HS-5 (cell line): ENCODE results near the gene RIPOR1.
"Not testable (repeated sequence)": the region's sequence is repeated elsewhere in the genome, so short reads cannot be mapped to it uniquely, and the experiment has no call there.

ENCODE experiments used
- DNase-seq: peaks from one replicate; pipeline ENCODE4 v3.0.0-alpha.2; 2012; ENCODE audit warnings: low read depth

Gene RIPOR1, protein sequence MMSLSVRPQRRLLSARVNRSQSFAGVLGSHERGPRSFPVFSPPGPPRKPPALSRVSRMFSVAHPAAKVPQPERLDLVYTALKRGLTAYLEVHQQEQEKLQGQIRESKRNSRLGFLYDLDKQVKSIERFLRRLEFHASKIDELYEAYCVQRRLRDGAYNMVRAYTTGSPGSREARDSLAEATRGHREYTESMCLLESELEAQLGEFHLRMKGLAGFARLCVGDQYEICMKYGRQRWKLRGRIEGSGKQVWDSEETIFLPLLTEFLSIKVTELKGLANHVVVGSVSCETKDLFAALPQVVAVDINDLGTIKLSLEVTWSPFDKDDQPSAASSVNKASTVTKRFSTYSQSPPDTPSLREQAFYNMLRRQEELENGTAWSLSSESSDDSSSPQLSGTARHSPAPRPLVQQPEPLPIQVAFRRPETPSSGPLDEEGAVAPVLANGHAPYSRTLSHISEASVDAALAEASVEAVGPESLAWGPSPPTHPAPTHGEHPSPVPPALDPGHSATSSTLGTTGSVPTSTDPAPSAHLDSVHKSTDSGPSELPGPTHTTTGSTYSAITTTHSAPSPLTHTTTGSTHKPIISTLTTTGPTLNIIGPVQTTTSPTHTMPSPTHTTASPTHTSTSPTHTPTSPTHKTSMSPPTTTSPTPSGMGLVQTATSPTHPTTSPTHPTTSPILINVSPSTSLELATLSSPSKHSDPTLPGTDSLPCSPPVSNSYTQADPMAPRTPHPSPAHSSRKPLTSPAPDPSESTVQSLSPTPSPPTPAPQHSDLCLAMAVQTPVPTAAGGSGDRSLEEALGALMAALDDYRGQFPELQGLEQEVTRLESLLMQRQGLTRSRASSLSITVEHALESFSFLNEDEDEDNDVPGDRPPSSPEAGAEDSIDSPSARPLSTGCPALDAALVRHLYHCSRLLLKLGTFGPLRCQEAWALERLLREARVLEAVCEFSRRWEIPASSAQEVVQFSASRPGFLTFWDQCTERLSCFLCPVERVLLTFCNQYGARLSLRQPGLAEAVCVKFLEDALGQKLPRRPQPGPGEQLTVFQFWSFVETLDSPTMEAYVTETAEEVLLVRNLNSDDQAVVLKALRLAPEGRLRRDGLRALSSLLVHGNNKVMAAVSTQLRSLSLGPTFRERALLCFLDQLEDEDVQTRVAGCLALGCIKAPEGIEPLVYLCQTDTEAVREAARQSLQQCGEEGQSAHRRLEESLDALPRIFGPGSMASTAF

DNA sequence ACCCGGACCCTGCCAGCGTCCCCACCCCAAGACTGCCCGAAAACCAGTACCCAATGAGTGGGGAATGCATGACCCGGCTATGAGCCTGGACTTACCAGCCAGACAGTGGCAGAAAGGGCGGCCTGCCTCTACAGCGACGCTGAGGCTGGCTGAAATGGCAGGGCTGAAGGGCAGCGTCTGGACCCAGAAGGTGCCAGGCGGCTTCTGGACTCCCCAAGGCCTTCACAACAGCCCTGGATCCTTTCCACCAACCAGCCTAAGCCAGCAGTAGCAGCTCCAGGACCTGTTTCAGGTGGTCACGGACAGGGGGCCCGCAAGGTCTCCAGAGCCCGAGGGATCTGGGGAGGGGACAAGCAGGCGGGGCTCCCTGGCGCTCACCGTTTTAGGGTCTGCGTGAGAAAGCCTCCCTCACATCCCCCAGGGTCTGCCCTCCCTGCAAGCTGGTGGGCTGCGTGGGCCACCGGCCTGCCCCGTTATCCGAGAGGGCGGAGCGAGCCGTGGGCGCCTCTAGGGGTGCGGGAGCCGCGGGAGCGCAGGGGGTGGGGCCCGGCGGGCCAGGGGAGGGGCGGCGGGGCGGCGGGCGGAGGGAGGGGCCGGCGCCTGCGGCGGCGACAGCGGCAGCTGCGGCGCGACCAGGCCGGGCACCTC is at the start of gene RIPOR1:
Gene RIPOR1, plus strand, starts transcription at position 608 of the 648 bp plus-strand sequence. CDS start 9,618 bp downstream, outside the sequence.
- no peak for DNase-seq

DNA sequence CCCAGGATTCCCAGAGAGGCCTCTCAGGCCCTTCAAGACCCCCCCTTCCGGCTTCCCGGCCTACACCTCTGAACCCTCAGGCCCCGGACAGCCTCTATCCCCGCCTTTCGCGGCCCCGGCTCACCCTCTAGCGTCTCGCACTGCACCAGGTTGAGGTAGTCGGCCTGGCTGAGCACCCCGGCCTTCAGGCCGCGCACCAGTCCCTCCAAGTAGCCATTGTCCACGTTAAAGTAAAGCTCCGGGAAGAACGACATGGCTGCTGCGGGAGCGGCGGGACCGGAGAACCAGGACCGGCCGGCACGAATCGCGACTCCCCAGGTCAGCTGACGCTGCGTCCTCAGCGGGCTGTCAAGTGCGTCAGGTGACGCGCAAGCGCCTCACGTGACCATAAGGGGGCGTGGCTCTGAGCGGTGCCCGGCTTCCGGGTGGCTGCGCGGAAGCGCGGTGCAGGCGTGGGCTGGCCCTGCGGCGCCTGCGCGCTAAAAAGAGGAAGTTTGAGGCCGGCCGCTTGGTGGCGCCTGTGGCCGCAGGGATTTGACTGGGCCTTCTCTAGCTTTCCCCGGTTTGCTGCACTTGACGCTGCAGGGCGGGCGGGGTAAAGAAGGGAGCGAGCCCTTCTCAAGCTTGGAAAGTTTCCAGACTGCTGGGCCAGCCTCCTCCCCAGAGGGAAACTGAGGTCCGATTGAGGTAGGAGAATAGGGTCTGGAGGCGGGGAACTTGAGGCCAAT is 47.6 kb upstream of the RIPOR1 start, which contains the start of gene ATP6V0D1:
Gene ATP6V0D1, minus strand, starts transcription at position 325 of the 728 bp plus-strand sequence. Its CDS starts 71 bp downstream, at position 254.
- DNase-seq, result peak; percentile 88

DNA sequence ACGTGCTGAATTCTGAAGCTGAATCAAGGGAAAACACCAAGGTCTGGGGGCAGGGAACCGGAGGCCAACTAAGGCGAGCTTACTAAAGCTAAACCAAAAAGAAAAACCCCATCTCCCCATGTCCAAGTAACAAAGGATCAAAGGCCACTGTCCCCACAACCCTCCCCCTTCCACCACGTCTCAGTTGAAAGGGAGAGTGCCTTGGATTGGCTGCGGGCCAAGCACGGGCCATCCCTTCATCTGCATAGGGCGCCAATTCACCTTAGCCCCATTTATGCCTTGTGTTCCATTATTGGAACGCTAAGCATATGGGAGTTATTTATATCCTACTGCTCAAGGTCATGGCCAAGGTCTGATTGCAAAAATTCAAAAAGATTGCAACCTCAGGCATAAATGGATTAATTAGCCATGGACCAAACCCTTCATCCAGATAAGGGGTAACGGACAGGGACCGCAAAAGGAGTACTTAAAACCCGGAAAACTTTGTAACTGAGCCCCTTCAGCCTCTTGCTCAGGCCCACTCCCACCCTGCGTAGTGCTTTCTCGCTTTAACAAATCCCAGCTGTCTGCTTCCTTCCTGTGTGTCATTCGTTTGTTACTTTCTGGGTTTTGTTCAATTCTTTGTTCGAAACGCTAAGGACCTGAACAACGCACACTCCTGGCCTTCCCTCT is 46.9 kb upstream of the RIPOR1 start:
- DNase-seq, result no peak

DNA sequence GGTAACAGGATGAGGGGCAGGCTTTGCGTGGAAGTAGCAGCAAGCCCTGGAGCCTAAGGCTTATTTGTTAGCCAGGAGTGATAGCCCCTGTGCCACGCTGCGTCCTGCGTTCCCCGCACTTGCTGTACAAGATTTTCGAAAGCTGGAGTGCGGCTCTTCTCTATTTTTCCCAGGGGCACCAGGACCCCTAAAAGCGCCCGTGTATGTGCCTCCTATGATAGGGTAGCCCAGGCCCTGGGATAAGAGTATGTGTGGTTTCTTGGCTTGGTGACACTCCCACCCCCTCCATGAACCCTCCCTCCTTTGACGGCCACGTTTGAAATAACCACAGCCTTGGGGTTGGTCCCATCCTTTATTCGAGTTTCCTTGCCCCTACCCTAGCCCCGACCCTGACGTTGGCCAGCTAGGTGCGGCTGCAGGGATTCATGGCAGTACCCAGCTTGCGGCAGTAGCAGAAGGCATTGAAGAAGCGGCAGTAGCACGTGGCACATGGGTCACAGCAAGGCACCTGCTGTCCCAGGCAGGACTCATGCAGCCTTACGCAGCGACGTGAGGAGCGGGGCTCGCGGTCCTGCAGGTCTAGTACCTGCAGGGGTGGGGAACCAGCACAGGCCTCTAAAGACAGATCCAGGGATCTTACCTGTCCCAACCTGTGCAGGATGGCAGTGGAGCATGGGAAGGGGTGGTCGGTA is 46.2 kb upstream of the RIPOR1 start:
- DNase-seq, result no peak

DNA sequence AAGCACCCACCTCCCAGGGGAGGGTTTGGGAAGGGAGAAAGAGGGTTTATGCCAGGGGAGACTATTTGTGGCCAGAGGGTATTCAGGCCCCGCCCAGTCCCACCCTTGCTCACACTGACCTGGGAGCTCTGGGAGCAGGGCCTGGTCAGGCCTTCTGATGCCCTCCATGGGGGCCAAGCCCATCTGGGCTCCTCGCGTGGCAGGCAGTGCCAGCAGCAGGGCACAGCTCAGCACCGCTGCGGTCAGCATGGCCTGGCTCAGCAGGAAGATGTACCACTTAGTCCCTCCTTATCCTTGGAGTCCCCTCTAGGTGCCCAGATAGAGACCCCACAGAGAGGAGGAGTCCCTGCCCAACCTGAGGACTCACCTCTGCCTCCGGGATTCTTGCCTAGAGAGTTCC is 45.5 kb upstream of the RIPOR1 start, which contains the start of gene AGRP:
Gene AGRP, minus strand, starts transcription at position 398 of the 400 bp plus-strand sequence. Its CDS starts 149 bp downstream, at position 249.
- no peak for DNase-seq

DNA sequence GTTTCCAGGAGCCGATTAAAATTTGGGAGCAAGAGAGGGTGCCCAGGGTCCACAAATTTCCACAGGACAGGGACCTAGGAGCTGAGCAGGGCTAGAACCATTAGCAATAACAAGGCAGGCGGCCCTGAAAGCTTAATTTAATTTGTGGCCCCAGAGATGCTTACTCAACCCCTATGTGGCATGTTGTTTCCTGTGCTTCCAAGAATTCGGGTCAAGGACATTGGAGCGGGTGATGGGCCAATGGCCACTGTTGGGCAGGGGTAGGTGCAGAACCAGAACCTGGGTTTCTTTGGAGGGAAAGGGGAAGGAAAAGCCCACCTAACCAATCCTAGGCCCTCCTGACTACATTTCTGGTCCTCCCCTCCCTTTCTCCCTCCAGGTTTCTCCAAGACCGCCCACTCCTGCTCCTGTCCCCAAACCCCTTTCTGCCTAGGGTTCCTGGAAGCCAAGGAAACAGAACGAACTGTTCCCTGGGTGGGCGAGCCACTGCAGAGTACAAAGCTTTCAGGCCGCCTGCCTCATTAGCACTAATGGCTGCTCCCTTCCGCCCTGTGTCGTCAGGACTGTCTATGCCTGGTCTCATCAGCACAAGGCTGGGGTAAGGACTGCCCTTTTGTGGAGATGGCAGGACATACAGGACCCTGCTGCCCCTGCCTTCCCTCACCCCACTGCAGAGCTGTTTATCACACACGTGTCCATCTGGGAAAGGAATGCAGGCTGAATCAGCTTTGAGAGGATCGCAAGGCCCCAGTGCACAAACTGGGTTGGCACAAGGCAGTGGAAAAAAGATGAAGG is 44.7 kb upstream of the RIPOR1 start:
- no peak for DNase-seq

DNA sequence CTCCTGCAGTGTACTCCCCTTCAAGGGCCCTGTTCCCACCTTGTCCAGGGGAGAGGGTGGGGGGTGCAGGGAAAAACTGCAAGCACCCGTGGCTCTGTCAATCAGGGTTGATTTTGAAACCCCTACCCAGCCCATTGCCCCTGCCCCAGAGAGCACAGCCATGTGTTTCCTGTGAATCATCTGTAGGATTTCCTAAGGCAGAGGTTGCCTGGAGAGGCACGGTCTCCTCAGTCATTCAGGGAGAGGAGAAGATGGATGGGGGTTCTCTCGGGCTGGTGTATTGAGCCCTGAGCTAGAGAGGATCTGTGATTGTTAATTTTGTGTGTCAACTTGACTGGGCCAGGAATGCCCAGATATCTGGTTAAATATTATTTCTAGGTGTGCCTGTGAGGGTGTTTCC is 41.8 kb upstream of the RIPOR1 start:
- DNase-seq, result no peak

DNA sequence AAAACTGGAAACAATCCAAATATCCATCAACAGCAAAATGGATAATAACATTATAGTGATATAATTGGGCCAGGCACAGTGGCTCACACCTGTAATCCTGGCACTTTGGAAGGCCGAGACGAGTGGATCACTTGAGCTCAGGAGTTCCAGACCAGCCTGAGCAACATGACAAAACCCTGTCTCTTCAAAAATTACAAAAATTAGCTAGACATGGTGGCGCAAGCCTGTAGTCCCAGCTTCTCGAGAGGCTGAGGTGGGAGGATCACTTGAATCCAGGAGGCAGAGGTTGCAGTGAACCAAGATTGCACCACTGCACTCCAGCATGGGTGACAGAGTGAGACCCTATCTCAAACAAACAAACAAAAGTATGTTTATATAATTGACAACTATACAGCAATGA is 41.1 kb upstream of the RIPOR1 start:
- not testable (repeated sequence) for DNase-seq

DNA sequence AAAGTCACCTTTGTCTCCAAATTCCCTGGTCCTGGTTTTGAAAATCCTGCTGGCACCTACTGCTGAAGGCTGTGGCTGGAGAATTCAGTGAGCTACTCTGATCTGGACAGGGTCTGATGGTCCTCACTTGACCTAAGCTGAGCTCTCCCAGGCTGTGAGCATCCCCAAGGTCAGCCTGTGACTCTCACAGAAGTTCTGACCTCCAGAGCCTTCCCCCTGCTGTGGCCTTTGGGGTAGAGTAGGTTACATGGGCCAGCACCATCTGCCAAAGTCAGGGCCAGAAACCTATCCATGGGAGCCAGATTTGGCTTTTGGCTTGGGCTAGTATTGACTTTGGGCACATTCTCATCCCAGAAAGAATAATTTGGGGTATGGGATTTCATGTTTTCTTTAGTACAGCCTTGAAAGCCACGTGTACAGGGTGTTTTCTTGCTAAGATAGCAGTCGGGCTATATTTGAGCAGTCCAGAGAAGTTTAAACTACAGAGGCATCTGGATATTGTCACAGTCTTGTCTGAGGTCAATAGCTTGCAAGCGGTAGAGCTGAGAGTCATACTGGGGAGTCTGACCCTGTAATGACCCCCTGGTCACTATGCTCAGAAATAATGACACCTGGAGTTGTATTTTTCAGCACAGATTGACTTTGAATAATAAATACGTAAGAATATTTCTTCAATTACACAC is 39.1 kb upstream of the RIPOR1 start:
- DNase-seq, result no peak

DNA sequence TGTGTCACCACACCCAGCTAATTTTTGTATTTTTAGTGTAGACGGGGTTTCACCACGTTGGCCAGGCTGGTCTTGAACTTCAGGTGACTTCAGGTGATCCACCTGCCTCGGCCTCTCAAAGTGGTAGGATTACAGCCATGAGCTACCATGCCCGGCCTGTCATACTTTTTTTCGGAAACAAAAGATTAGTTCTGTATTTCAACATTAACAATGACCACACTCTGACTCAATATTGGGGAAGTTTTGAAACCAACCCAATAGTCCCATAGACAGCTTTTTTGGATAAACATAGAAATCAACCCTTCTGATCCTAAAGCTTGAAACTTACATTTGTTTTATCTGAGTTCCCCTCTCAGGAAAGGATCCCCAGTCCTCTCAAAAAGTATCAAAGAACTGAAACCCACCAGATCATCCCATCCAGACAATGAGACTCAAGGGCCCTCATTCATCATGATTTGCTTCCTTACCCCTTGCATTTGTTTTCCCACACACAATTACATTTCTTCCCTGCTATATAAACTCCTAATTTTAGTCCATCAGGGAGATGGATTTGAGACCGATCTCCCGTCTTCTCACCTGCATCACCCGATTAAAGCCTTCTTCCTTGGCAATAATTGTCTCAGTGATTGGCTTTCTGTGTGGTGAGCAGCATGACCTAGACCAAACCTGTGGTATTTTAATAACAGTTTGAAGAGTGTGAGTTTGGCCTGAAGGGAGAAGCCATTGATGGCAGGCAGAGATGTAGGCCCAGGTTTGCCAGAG is 38.1 kb upstream of the RIPOR1 start:
- no peak for DNase-seq

DNA sequence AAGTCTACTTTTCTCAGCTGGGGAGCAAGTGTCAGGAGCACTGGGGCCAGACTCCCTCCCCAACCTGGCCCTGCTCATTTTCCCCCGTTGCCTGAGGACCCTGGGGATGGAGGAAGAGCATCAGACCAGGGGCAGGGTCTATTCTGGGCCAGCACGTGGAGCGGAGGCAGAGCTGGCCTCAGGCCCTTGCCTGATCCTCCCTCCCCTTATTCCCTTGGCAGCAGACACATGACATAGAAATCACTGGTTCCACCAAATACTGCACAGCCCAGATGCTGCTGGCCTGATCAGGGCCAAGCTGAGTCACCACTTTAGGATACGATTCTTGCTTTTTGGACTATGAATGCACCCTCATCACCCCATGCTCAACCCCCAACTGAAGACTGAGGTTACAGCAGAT is 29.5 kb upstream of the RIPOR1 start:
- no peak for DNase-seq

DNA sequence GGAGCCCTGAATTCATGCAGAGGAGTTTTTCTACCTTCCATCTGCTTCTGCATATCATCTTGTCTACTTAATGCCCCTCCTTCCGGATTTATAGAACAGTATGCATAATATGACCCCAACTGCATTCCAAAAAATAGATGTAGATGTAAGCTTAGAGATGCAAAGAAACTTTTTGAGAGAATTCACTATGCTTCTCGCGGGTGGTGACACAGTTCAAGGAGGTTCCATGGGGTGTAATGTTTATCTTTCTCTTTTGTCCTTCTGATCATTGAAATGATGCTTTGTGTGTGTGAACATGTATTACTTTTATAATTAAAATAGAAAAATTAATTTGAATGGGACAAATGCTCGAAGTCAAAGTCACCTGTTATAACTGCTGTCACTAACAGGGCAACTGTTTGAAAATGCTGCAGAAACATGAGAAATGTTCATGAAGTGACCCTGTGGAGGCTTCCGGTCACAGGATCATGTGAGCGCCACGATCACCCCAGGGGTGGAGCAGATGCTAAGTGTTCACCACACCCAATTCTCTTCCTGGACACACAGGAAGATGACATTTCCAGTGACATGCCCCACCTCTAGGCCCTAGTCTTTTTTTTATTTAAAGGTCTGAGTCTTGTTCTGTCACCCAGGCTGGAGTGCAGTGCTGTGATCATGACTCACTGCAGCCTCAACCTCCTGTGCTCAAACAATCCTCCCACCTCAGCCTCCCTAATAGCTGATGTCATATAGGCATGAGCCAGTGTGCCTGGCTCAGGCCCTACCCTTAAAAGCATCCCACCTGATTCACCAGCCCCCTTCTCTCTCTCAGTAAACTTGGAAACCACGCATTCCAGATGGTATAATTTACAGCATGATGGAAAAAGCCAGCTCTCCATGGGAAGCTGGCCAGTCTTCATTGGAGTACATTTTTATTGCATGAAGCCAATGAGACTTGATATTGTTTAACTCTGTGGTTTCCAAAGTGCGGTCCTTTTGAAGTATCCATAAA is 24.3 kb upstream of the RIPOR1 start:
- DNase-seq, result no peak

DNA sequence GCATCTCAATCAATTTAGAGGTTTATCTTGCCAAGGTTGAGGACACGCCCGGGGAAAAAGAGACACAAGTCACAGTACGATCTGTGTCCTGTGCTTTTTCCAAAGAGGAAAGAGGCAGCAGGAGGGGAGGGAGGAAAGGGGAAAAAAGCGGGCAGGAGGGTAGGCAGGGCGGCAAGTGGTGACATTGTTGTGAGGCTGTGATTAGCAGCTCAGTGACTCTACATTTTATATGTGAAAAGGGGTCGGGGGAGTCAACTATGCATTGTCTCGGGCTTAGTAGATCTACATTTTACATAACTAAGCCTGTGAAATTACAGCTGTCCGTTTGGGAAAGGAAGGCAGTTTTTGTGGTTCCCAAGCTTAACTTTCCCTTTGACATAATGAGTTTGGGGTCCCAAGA is 22.2 kb upstream of the RIPOR1 start:
- no peak for DNase-seq

DNA sequence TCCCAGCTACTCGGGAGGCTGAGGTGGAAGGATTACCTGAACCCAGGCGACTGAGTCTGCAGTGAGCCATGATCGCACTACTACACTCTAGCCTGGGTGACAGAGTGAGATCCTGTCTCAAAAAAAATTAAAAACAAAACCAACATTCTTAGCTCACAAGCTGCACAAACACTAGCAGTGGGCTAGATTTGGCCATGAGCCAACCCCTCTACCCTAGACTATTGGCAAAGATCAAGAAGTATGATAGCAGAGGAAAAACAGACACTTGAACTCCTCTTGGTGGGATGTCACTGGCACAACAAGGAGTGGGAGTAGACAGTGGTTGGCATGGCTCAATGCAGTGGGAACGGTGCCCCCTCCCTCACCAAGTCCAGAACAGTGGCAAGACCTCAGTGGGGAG is 19.6 kb upstream of the RIPOR1 start:
- no peak for DNase-seq

DNA sequence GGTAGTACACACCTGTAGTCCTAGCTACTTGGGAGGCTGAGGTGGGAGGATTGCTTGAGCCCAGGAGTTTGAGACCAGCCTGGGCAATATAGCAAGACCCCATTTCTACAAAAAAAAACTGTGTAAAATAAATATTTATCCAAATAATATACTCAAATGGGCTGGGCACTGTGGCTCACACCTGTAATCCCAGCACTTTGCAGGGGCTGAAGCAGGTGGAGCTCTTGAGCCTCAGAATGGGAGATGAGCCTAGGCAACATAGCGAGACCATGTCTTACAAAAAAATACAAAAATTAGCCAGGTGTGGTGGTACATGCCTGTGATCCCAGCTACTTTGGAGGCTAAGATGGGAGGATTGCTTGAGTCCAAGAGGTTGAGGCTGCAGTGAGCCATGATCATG is 14.7 kb upstream of the RIPOR1 start:
- DNase-seq, result not testable (repeated sequence)

DNA sequence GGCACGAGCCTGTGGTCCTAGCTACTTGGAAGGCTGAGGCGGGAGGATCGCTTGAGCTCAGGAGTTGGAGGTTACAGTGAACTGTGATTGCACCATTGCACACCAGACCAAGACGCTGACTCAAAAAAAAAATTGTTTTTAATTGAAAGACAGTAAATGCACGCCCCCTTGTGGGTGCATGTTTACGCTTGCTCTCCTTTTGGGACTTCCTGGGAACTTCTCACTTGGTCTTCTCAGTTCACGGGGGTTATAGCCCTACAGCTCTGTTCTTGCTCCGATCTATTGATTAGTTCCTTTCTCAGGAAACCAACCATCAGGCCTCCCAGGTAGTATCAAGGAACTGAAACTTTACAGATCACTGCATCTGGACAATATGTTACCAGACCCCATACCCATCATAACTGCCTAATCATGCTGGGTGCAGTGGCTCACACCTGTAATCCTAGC is 14.2 kb upstream of the RIPOR1 start:
- peak; percentile 61 for DNase-seq
